ENCODE results near the gene FREM1.

DNA sequence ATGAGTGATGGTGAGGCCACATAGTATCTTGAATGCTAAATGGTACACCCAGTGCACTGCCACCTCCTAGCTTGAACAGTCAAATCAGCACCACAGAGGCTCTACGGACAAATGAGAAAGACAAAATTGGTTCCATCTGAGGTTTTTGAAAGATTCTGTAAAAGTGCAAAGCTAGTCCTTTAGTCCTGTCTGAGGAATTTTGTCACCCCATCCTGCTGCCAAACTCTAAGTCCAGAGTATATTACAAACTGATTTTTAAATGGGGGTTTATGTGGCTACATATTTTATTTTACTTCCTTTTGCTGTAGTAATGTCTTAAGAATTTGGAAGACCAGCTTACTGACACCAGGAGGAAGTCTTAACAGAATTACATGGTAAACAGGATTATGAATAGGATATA is 7.7 kb downstream of the FREM1 start:
- TF ChIP-seq, protein P1, sequence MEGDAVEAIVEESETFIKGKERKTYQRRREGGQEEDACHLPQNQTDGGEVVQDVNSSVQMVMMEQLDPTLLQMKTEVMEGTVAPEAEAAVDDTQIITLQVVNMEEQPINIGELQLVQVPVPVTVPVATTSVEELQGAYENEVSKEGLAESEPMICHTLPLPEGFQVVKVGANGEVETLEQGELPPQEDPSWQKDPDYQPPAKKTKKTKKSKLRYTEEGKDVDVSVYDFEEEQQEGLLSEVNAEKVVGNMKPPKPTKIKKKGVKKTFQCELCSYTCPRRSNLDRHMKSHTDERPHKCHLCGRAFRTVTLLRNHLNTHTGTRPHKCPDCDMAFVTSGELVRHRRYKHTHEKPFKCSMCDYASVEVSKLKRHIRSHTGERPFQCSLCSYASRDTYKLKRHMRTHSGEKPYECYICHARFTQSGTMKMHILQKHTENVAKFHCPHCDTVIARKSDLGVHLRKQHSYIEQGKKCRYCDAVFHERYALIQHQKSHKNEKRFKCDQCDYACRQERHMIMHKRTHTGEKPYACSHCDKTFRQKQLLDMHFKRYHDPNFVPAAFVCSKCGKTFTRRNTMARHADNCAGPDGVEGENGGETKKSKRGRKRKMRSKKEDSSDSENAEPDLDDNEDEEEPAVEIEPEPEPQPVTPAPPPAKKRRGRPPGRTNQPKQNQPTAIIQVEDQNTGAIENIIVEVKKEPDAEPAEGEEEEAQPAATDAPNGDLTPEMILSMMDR (IDR thresholded peaks at IDR 0.05), result no peak
- TF ChIP-seq ZFX (IDR thresholded peaks at IDR 0.05; ENCODE audit: borderline replicate concordance), result no peak

Measured in 22Rv1 (cell line).